DND-41 (cell line): ENCODE results near the gene DEXI.

Experiments
- CTCF ChIP-seq: IDR thresholded peaks from 2 replicates; pipeline ENCODE4 v1.5.1; 2012; ENCODE audit warnings: borderline replicate concordance, low read length, moderate library complexity, mild to moderate bottlenecking; ENCODE audit not compliant: poor library complexity, severe bottlenecking; ENCODE audit errors: extremely low read depth
- EZH2 ChIP-seq: IDR thresholded peaks from 3 replicates; pipeline ENCODE4 v1.6.1; 2012; ENCODE audit warnings: borderline replicate concordance, low read depth, mild to moderate bottlenecking, moderate library complexity, low read length, inconsistent platforms; ENCODE audit not compliant: severe bottlenecking

GRCh38 chr16:10972819-10973464 is 30.7 kb upstream of the DEXI start:
- TF ChIP-seq CTCF = no peak
- no peak for TF ChIP-seq EZH2
